PFSK-1 (cell line): Measurements from ENCODE around the gene UBE2J2.

Experiments
- FOXP2 ChIP-seq: optimal IDR thresholded peaks from 2 replicates; pipeline ENCODE3; 2011; ENCODE audit warnings: borderline replicate concordance, control low read depth, inconsistent platforms; ENCODE audit not compliant: insufficient read depth; ENCODE audit errors: extremely low read length, extremely low read depth
- POLR2AphosphoS5 ChIP-seq: IDR thresholded peaks from 2 replicates; pipeline ENCODE4 v1.6.1; 2012; ENCODE audit warnings: low read depth, mild to moderate bottlenecking, control low read depth, low read length, moderate library complexity
- SIN3A ChIP-seq: IDR thresholded peaks from 2 replicates; pipeline ENCODE4 v1.6.1; 2012; ENCODE audit warnings: mild to moderate bottlenecking, low read length, moderate library complexity, borderline replicate concordance; ENCODE audit not compliant: insufficient read depth
- TAF1 ChIP-seq: IDR thresholded peaks from 2 replicates; pipeline ENCODE4 v1.6.1; 2012; ENCODE audit warnings: low read length, control low read depth, borderline replicate concordance; ENCODE audit not compliant: insufficient read depth
- TF ChIP-seq, protein P1 (sequence below), 2 experiments: IDR thresholded peaks; 2 replicates each; pipeline versions ENCODE4 v1.6.1 to v1.8.0; 2011 to 2012; ENCODE audit warnings: low read depth in 2 of 2, low read length in 2 of 2, control low read depth in 1 of 2, inconsistent platforms in 1 of 2, mild to moderate bottlenecking in 1 of 2, moderate library complexity in 1 of 2; ENCODE audit not compliant: insufficient read depth in 1 of 2

The UBE2J2 gene

DNA sequence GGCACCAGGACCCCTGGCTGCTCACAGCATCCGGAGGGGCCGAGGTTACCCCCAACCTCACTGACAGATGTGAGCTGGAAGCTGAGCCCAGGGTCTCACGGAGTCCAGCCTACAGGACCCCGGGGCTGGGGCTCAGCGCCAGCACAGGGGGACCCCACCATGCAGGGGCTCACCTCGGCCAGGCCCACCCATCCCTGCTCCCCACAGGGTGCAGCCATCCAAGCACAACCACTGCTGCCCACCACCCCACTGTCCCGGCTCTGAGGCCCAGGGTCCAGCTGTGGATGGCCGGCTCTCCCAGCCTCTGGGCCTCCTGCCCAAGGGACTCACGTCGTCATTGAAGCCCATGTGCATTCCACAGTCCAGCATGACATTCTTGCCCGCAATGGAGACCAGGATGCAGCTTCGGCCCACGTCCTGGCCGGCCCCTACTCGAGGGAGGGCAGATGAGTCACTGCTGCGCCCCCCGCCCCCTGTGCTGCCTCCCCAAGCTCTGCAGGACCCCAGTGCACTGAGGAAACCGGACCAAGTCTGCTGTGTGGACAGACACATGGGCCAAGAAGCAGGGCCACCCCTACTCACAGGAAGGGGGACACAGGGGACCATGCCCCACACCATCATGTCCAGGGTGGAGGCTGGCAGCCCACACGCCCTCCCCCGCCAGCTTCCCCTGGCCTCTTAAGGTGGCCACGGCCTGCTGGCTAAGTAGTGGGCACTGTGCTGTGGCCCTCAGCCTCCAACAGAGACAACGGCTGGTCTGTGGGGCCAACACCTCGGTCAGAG lies 47.2 kb upstream of the UBE2J2 start:
- TF ChIP-seq SIN3A (no peak), POLR2AphosphoS5 (no peak), FOXP2 (no peak), TAF1 (no peak)
- TF ChIP-seq, protein P1, sequence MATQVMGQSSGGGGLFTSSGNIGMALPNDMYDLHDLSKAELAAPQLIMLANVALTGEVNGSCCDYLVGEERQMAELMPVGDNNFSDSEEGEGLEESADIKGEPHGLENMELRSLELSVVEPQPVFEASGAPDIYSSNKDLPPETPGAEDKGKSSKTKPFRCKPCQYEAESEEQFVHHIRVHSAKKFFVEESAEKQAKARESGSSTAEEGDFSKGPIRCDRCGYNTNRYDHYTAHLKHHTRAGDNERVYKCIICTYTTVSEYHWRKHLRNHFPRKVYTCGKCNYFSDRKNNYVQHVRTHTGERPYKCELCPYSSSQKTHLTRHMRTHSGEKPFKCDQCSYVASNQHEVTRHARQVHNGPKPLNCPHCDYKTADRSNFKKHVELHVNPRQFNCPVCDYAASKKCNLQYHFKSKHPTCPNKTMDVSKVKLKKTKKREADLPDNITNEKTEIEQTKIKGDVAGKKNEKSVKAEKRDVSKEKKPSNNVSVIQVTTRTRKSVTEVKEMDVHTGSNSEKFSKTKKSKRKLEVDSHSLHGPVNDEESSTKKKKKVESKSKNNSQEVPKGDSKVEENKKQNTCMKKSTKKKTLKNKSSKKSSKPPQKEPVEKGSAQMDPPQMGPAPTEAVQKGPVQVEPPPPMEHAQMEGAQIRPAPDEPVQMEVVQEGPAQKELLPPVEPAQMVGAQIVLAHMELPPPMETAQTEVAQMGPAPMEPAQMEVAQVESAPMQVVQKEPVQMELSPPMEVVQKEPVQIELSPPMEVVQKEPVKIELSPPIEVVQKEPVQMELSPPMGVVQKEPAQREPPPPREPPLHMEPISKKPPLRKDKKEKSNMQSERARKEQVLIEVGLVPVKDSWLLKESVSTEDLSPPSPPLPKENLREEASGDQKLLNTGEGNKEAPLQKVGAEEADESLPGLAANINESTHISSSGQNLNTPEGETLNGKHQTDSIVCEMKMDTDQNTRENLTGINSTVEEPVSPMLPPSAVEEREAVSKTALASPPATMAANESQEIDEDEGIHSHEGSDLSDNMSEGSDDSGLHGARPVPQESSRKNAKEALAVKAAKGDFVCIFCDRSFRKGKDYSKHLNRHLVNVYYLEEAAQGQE (IDR thresholded peaks at IDR 0.05; ENCODE audit: insufficient read depth in 1 of 2, low read depth in 2 of 2, low read length in 2 of 2) = no peak

DNA sequence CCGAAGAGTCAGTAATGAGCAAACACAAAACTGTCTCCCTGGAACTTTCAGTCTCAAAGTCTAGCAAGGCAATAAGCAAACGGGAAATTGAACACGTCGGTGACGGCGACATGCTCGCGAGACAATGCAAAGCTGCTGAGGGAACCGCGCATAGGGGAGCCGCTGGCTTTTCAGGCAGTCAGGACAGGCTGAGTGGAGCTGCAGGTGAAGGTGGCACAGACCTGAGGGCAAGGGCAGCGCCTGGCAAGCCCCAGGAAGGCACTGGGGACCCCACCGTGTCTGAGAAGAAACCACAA lies 45.9 kb upstream of the UBE2J2 start:
- TF ChIP-seq SIN3A = no peak
- no peak for TF ChIP-seq TAF1
- no peak for TF ChIP-seq FOXP2
- no peak for TF ChIP-seq POLR2AphosphoS5
- TF ChIP-seq, protein P1 (IDR thresholded peaks at IDR 0.05; ENCODE audit: insufficient read depth in 1 of 2, low read depth in 2 of 2, low read length in 2 of 2) = no peak

DNA sequence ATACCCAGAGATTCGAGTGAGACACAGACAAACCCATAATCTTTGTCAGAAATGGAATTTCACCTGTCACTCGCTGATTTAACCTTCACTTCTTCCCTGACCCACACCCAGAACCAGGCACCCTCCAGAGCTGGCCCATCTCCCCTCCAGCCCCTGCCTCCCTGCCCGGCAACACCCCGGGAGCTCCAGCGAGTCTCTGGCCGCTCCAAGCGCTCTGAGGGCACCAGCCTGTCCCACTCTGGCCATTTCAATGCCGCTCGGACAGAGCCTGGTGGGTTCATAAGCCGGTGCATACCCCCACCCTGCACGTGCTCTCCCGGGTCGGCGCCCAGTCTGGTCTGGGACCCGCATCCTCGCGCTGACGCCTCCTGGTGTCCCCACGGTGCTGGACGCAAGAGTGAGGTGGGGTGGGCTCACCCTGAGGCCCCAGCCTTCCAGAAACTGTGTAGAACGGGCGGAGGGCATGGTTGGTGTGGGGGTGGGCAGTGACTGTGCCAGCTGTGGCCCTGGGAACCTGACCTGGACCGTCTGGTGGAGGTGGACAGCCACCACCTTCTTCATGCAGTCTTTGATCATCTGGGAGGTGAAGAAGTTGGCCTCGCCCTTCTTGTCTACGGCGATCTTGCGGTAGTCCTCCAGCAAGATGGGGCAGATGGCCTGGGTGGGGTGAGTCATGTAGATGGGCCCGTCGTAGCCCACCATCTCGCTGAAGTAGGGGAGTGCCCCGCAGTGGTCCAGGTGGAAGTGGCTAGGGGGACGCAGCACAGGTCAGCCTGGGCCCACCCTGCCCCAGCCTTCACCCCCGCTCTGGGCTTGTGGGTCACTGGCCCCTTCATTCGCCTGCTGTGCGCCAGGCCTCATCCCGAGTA lies 45.4 kb upstream of the UBE2J2 start:
- TF ChIP-seq FOXP2 = no peak
- TF ChIP-seq SIN3A = no peak
- no peak for TF ChIP-seq TAF1
- TF ChIP-seq, protein P1 (IDR thresholded peaks at IDR 0.05; ENCODE audit: insufficient read depth in 1 of 2, low read depth in 2 of 2, low read length in 2 of 2) = no peak
- no peak for TF ChIP-seq POLR2AphosphoS5

DNA sequence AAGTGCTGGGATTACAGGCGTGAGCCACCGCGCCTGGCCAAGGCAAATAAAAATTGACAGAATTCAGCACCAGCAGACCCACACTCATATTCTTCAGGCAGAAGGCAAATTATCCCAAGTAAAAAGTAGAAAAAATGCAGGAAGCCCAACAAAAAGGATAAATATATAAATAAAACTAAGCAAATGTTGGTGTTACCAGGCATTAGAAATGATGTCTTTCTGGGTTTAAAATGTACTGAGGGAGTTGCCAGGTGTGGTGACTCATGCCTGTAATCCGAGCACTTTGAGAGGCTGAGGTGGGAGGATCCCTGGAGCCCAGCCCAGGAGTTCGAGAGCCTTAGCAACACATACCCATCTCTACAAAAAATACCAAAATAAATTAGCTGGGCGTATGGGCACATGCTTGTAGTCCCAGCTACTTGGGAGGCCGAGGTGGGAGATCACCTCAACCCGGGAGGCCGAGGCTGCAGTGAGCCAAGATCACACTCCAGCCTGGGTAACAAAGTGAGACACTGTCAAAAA lies 44.5 kb upstream of the UBE2J2 start:
- no peak for TF ChIP-seq FOXP2
- TF ChIP-seq SIN3A = no peak
- TF ChIP-seq POLR2AphosphoS5 = no peak
- no peak for TF ChIP-seq TAF1
- TF ChIP-seq, protein P1 (IDR thresholded peaks at IDR 0.05; ENCODE audit: insufficient read depth in 1 of 2, low read depth in 2 of 2, low read length in 2 of 2) = no peak
